NB4 (cell line): Measurements from ENCODE around the gene CDH2.

ENCODE experiments used
- DNase-seq: peaks from one replicate; pipeline ENCODE4 v3.0.0; 2010; ENCODE audit warnings: low read depth
- H3K4me3 ChIP-seq: one replicate; pipeline ENCODE4 v1.5.1; 2011; ENCODE audit warnings: mild to moderate bottlenecking, low read depth, low read length, moderate library complexity
- CTCF ChIP-seq: IDR thresholded peaks from one replicate; pipeline ENCODE4 v1.5.1; 2012; ENCODE audit warnings: low read depth, low read length
- MAX ChIP-seq: IDR thresholded peaks from 2 replicates; pipeline ENCODE4 v1.6.1; 2011; ENCODE audit warnings: low read depth, low read length
- MYC ChIP-seq: IDR thresholded peaks from 2 replicates; pipeline ENCODE4 v1.6.1; 2011; ENCODE audit warnings: low read depth, low read length
- POLR2A ChIP-seq: IDR thresholded peaks from 2 replicates; pipeline ENCODE4 v1.6.1; 2011; ENCODE audit warnings: mild to moderate bottlenecking; ENCODE audit not compliant: insufficient read length; ENCODE audit errors: extremely low read depth

CDH2 gene

GRCh38 chr18:27996801-27997272 lies 180.1 kb downstream of the CDH2 start:
- TF ChIP-seq MAX: no peak
- TF ChIP-seq POLR2A: no peak
- TF ChIP-seq CTCF: no peak
- no peak for TF ChIP-seq MYC
- H3K4me3 ChIP-seq: no peak overlapping the region
- no peak for DNase-seq

DNA sequence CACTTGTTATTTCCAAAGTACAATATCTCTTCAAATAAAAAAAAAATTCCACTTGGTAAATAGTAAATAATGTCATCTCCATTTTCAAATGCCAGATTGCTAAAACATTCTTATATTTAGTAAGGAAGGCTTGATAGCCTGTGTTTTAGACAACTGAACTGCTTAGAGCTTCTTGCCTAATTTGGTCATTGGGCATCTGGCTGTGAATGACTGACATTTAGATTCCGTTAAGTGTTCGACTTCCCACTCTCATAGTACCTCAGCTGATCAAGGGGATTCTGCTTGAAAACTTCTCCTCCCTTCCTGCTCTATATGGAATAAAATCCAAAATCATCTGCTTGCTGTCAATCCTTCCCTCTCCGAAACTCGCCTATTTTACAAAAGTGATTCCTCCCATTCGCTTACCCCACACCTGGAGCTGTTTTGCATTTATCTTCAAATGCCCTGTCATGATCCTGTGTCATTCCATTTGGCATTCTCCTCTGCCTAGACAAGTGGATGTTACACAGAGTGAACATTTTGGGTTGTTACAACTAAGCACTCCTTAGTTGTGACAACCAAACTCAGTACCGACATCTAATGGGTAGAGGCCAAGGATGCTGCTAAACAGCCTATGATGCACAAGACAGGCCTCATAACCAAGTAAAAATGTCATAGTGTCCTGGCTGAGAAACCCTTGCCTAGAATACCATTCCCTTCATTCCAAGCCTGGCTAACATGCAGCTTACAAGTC lies 181.0 kb downstream of the CDH2 start:
- TF ChIP-seq MAX (no peak), CTCF (no peak), MYC (no peak), POLR2A (no peak)
- DNase-seq: no peak
- H3K4me3 ChIP-seq: no peak overlapping the region

DNA sequence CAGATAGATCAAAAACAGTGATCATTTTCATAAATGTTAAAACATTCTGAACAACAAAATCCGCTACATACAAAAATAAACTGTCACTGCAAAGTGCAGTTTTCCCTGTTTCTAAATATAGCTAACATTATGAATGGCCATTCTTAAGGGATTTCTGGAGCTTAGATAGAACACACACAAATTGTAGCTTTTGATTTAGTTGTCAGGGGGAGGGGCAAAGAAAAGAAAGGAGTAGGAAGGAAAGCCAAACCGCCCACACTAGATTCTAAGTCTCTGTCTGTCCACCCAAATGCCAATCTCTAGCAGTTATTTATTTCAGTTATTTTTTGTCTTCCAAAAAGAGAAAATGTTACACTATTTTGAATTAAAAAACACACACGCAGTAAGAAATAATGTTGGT lies 182.4 kb downstream of the CDH2 start:
- no peak for TF ChIP-seq CTCF
- TF ChIP-seq MYC: no peak
- no peak for TF ChIP-seq MAX
- TF ChIP-seq POLR2A: no peak
- no peak overlapping the region for H3K4me3 ChIP-seq
- no peak for DNase-seq

DNA sequence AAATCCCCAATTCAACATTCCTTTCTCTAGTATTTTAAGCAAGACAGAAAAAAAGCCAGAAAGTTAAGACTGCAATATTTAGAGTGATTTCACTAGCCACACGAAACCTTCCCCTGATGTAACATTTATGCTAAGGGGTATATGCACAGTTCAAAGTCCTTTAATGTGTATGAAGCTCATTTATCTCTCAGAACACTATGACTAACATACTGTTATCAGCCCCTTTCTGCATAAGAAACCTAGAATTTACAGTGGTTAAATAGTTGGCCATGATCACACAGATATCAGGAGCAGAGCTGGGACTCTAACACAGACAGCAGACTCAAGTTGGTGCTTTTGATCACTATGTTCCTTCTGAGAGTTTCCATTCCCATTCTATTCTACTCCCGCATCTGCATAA lies 185.5 kb downstream of the CDH2 start:
- H3K4me3 ChIP-seq: no peak overlapping the region
- DNase-seq: no peak
- no peak for TF ChIP-seq POLR2A

- DNase-seq: no peak
- no peak for TF ChIP-seq CTCF
- no peak for TF ChIP-seq MAX
- no peak for TF ChIP-seq POLR2A
- no peak for TF ChIP-seq MYC
- no peak overlapping the region for H3K4me3 ChIP-seq
Observed at GRCh38 chr18:27985832-27986231, 191.1 kb downstream of the CDH2 start.

GRCh38 chr18:27983780-27984179 lies 193.2 kb downstream of the CDH2 start:
- no peak for DNase-seq
- no peak for TF ChIP-seq MAX
- no peak for TF ChIP-seq POLR2A
- TF ChIP-seq CTCF: no peak
- TF ChIP-seq MYC: no peak
- no peak overlapping the region for H3K4me3 ChIP-seq
